IPS-15b (cell line): ENCODE results near the gene TRMT112.
"Not testable (repeated sequence)": the region's sequence is repeated elsewhere in the genome, so short reads cannot be mapped to it uniquely, and the experiment has no call there.

Experiments
- H3K27me3 ChIP-seq: one replicate; pipeline ENCODE4 v1.6.1; 2013; ENCODE audit warnings: low read length; ENCODE audit not compliant: control insufficient read depth, insufficient read depth
- H3K36me3 ChIP-seq: one replicate; pipeline ENCODE4 v1.6.1; 2013; ENCODE audit warnings: low read length; ENCODE audit not compliant: control insufficient read depth, insufficient read depth
- H3K4me1 ChIP-seq: one replicate; pipeline ENCODE4 v1.6.1; 2013; ENCODE audit warnings: mild to moderate bottlenecking, low read length; ENCODE audit not compliant: control insufficient read depth, insufficient read depth
- H3K4me3 ChIP-seq: one replicate; pipeline ENCODE4 v1.5.1; 2013; ENCODE audit warnings: low read depth, low read length
- H3K9ac ChIP-seq: one replicate; pipeline ENCODE4 v1.6.1; 2013; ENCODE audit warnings: low read depth, mild to moderate bottlenecking, low read length
- H3K9me3 ChIP-seq: one replicate; pipeline ENCODE4 v1.6.1; 2013; ENCODE audit warnings: mild to moderate bottlenecking, low read length; ENCODE audit not compliant: control insufficient read depth, insufficient read depth

The TRMT112 gene

DNA sequence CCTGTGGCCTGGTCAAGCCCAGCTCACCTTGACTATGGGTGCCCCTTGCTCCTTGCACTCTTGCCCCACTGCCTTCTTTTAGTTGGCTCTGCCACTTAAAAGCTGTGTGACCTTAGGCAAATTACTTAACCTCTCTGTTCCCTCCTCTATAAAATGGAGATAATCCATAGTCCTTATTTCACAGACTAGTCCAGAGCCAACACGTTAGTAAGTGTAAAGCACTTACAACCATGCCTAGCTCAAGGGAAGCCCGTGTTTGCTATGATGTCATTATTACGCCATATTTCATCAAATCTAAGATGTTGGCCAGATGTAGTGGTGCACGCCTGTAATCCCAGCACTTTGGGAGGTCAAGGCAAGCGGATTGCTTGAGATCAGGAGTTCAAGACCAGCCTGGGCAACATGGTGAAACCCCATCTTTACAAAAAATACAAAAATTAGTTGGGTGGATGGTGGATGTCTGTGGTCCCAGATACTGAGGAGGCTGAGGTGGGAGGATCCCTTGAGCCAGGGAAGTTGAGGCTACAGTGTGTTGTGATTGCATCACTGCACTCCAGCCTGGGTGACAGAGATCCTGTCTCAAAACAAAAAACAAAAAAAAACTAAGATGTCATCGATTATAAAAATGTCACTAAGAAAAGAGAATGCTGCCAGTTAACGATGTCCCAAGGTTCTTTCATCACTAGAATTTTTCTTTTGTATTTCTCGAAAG lies 20.3 kb upstream of the TRMT112 start:
- no peak overlapping the region for H3K9ac ChIP-seq
- H3K4me3 ChIP-seq = no peak overlapping the region
- no peaks in the 10 kb centered on the region for H3K36me3 ChIP-seq
- H3K4me1 ChIP-seq = peaks cover 4% of the 10 kb centered on the region
- no peaks in the 10 kb centered on the region for H3K9me3 ChIP-seq
- H3K27me3 ChIP-seq = peaks cover 3% of the 10 kb centered on the region

DNA sequence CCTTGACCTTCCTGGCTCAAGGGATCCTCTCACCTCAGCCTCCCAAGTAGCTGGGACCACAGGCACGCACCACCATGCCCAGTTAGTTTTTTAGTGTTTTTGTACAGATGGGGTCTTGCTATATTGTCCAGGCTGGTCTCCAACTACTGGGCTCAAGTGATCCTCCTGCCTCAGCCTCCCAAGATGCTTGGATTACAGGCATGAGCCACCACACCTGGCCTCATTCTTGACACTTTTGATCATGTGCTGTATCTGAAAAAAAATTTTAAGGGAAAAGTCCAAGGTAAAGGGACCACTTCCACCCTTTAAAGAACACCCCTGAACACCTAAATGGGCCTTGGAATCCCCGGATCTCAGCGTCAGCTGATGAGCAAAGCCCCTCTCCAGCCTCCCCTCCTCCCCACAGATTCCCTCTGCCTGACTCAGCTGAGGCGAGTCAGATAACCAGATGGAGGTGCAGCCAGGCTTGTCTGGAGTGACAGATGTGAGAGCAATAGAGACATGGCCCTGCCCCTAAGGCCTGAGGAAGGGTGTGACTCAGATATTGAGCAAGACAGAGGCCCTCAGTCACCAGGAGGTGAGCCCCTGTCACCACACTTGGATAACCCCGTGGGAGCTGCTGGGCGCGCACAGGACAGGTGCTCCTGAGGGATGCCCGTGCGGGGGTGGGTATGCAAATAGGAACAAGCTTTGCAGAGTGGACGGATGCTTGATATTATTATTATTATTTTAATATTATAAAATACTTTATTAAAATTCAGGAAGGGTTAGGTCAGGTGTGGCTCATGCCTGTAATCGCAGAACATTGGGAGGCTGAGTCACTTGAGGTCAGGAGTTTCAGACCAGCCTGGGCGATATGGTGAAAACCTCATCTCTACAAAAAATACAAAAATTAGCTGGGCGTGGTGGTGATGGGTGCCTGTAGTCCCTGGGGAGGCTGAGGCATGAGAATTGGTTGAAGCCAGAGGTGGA lies 17.7 kb upstream of the TRMT112 start:
- Histone ChIP-seq H3K9ac (no peak overlapping the region), H3K36me3 (no peaks in the 10 kb centered on the region), H3K4me3 (no peak overlapping the region), H3K9me3 (no peaks in the 10 kb centered on the region), H3K27me3 (peaks cover 3% of the 10 kb centered on the region), H3K4me1 (peaks cover 6% of the 10 kb centered on the region)

DNA sequence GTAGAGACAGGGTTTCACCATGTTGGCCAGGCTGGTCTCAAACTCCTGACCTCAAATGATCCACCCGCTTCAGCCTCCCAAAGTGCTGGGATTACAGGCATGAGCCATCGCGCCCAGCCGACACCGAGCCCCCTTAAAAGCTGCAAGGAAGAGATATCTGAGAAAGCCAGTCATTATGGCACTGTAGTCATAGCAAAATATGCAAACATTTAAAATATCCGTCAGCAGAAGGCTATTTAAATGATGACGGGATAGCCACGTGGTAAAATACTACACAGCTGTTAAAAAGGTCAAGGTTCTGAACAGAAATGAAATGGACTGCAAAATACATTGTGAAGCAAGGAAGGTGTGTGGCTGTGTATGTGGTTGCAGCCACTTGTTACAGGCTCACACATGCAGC lies 16.2 kb upstream of the TRMT112 start:
- Histone ChIP-seq H3K9ac (no peak overlapping the region), H3K4me3 (no peak overlapping the region), H3K27me3 (no peaks in the 10 kb centered on the region), H3K4me1 (peaks cover 6% of the 10 kb centered on the region), H3K36me3 (no peaks in the 10 kb centered on the region), H3K9me3 (no peaks in the 10 kb centered on the region)

DNA sequence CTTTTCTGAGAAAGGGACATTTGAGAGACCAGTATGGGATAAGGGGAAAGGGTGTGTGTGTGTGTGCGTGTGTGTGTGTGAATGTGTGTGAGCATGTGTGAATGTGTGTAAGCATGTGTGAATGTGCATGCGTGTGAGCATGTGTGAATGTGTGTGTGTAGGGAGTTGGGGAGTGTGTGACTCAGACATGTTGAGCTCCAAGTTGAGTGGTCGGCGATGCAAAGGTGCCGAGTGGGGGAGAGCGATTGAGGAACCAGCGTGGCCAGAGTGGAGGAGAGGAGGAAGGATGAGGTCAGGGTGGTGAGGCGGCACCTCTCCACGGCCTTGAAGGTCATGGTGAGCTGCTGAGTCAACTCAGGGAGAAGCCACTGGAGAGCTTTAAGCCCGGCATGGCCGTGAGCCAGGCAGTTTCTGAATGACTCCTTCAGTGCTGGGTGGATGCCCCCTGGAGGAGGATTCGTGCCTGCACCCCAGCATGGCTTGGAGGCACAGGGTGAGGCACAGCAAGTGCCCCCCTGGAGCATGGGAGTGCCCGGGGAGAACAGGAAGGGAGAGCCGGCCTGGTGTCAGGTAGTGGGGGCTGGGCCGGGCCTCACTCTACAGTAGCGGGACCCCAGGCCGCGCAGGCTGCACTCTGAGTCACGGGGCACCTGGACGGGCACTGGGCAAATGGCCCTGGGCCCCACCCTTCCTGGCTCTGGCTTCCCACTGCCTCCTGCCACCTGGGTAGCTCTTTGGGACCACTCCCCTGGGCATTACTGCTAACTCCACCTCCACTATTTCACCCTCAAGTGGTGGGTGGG lies 14.4 kb upstream of the TRMT112 start:
- Histone ChIP-seq H3K4me3 (no peak overlapping the region), H3K9me3 (no peaks in the 10 kb centered on the region), H3K9ac (no peak overlapping the region), H3K27me3 (no peaks in the 10 kb centered on the region), H3K36me3 (no peaks in the 10 kb centered on the region), H3K4me1 (peaks cover 6% of the 10 kb centered on the region)

DNA sequence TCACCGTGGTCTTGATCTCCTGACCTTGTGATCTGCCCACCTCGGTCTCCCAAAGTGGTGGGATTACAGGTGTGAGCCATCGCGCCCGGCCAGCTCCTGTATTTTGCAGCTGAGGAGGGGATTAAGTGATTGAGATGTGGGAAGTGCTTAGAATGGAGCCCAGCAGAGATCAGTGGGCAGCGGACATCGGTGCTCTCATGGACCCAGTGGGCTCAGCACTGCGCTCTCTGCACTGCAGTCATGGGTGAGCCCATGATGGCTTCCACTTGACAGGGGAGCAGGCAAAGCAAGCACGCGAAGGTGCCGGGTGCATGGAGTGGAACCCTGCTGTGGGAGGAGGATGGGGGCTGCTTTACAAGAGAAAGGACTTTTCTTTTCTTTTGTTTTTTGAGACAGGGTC lies 13.5 kb upstream of the TRMT112 start:
- no peak overlapping the region for H3K4me3 ChIP-seq
- no peaks in the 10 kb centered on the region for H3K36me3 ChIP-seq
- H3K27me3 ChIP-seq = no peaks in the 10 kb centered on the region
- H3K9ac ChIP-seq = no peak overlapping the region
- peaks cover 6% of the 10 kb centered on the region for H3K4me1 ChIP-seq
- H3K9me3 ChIP-seq = no peaks in the 10 kb centered on the region

DNA sequence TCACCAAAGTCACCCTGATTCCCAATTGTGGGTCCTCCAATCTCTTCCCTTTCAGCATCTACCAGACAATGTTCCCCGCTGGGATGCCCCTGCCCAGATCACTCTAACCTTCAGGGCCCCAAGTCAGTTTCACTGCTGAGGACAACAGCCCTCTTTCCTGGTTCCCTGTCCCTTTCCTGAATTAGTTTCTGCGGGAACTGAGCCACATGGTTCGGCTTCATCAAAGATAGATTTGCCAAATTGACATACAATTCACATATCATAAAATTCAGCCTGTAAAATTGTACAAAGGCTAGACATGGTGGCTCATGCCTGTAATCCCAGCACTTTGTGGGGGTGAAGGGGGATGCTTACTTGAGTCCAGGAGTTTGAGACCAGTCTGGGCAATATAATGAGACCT lies 10.6 kb upstream of the TRMT112 start:
- no peak overlapping the region for H3K9ac ChIP-seq
- H3K27me3 ChIP-seq = no peaks in the 10 kb centered on the region
- H3K4me3 ChIP-seq = no peak overlapping the region
- H3K36me3 ChIP-seq = peaks cover 3% of the 10 kb centered on the region
- H3K4me1 ChIP-seq = peaks cover 6% of the 10 kb centered on the region
- H3K9me3 ChIP-seq = no peaks in the 10 kb centered on the region

DNA sequence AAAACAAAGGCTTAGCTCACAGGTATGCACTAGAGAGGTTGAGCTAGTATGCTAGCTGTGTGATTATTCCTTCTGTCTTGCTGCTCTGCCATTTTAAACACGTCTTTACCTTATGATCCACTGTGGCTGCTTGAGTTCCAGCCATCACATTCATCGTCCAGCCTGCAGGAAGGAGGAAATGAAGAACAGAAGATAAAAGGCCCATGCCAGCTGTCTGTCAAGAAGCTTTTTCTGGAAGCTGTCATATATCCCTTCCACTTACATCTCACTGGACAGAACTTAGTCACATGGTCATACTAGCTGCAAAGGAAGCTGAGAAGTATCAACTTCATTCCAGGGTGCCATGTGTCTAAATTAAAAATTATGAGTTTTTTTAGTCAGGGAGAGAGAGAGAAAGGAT lies 10.0 kb upstream of the TRMT112 start:
- no peak overlapping the region for H3K4me3 ChIP-seq

DNA sequence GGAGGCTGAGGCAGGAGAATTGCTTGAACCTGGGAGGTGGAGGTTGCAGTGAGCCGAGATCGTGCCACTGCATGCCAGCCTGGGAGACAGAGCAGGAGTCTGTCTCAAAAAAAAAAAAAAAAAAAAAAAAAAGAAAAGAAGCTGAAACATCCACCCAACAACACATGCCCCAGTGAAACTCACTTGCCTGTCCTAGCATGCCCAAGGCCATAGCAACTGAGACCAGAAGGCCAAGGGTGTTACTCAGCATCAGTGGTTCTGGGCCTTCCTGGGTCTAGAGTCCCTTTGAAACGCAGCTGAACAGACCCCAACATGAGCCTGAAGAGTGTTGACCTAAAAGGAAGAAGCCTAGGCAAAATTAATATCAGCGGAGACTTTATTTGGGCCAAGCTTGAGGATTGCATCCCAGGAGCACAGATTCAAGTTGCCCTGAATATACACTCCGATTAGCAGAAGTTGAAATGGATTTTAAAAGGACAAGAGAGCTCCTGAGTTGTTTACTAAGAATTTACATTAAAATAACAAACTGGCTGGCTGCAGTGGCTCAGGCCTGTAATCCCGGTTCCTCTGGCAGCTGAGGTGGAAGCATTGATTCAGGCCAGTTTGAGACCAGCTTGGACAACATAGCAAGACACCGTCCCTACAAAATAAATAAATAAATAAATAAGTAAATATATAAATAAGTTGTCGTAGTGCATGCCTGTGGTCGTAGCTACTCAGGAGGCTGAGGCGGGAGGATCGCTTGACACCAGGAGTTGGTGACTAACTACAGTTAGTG lies 7.5 kb upstream of the TRMT112 start:
- Histone ChIP-seq H3K9me3 (no peaks in the 10 kb centered on the region), H3K27me3 (no peaks in the 10 kb centered on the region), H3K4me3 (no peak overlapping the region), H3K36me3 (peaks cover 26% of the 10 kb centered on the region), H3K9ac (no peak overlapping the region), H3K4me1 (no peaks in the 10 kb centered on the region)

More for the DNA sequence above, 10.0 kb upstream of the TRMT112 start:
- H3K9me3 ChIP-seq = no peaks in the 10 kb centered on the region
- H3K9ac ChIP-seq = no peak overlapping the region
- peaks cover 9% of the 10 kb centered on the region for H3K36me3 ChIP-seq
- peaks cover 6% of the 10 kb centered on the region for H3K4me1 ChIP-seq
- H3K27me3 ChIP-seq = no peaks in the 10 kb centered on the region

DNA sequence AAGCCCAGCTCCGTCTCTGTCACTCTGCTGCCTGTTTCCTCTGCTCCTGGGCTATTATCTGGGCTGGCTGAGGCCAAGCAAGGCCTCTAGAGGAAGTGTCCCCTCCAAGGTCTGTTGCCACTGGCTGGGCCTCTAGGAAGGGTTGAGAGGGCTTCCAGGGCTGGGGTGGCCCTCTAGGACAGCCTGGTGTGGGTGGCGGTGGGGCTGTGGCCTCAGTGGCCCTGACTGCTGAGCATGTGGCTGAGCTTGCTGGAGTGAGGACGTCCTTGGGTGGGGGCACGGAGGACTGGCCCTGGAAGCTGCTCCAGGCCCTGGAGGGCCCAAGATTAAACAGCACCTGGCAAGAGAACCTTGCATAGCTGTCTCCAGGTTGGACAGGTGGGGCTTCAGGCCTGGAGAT lies 6.6 kb upstream of the TRMT112 start:
- not testable (repeated sequence) for H3K9me3 ChIP-seq, H3K4me3 ChIP-seq, H3K27me3 ChIP-seq, H3K4me1 ChIP-seq, H3K9ac ChIP-seq
- peaks cover 28% of the 10 kb centered on the region for H3K36me3 ChIP-seq

DNA sequence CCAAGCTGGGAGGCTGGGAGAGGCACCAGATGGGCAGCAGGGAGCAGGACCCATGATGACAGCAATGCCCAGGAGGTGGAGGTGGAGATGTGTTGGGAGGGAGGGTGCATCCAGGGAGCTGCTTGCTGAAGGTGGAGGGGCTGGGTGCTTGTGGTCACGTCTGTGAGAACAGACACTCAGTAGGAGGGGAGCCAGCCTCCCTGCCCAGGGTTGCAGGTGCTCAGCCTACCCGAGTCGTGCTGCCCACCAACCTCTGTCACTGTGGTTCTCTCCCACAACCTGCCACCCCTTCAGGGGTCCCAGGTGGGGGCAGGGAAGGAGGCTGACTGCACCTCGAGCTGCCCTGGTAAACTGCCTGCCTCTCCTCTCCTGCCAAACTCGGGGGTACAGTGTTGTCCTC lies 6.0 kb upstream of the TRMT112 start:
- no peaks in the 10 kb centered on the region for H3K4me1 ChIP-seq
- no peaks in the 10 kb centered on the region for H3K27me3 ChIP-seq
- H3K9ac ChIP-seq = no peak overlapping the region
- H3K9me3 ChIP-seq = no peaks in the 10 kb centered on the region
- peaks cover 28% of the 10 kb centered on the region for H3K36me3 ChIP-seq
- no peak overlapping the region for H3K4me3 ChIP-seq

DNA sequence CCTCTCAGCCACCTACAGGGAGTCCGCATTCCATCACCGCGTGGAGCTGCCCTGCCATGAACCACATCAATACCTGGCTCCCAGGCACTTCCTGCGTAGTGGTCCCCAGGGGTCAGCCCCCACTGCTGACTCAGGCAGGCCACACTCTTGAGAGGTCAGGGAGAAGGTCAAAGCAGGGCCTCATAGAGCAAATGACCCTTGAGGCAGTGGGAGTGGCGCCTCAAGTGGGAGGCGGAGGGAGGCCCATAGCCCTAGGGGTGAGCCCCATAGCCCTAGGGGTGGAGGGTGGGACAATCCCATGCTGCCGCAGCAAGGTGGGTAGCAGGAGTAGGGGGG lies 5.5 kb upstream of the TRMT112 start:
- H3K36me3 ChIP-seq = peaks cover 28% of the 10 kb centered on the region
- no peak overlapping the region for H3K9ac ChIP-seq
- H3K4me1 ChIP-seq = no peaks in the 10 kb centered on the region
- no peaks in the 10 kb centered on the region for H3K9me3 ChIP-seq
- no peak overlapping the region for H3K4me3 ChIP-seq
- H3K27me3 ChIP-seq = no peaks in the 10 kb centered on the region
